ENCODE measurements around the gene RUVBL2. TPM values are rescaled to one million over a fixed set of nuclear protein-coding genes. Genes with fewer than 3 reads are reported as not detected.

Gene RUVBL2
- polyA plus RNA-seq, 1 donor from 2014 or later = 184 TPM

DNA sequence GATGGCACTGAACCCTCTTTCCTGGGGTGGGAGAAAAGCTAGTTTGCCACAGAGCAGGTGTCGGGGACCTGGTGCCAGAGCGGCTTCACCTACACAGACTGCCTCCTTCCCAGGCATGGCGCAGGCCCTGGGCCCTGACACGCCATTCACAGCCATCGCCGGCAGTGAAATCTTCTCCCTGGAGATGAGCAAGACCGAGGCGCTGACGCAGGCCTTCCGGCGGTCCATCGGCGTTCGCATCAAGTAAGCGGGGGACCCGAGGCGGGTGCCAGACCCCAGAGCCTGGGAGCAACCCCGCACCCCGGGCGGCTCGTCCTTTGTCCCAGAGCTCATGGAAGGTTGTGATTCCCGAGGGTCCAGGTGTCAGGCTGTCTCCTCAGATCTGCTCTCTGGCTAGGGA lies 13.2 kb downstream of the RUVBL2 start:
- Histone ChIP-seq H3K9ac (ENCODE audit: low read length) (no peak overlapping the region), H3K9me2 (ENCODE audit: insufficient read depth, low read length) (no peaks in the 10 kb centered on the region), H2AFZ (ENCODE audit: low read depth, low read length) (no peak overlapping the region), H3F3A (ENCODE audit: insufficient read depth, low read length, poor library complexity, severe bottlenecking) (no peaks in the 10 kb centered on the region), H3K9me3 (ENCODE audit: low read length) (no peaks in the 10 kb centered on the region), H3K4me2 (ENCODE audit: low read length) (no peak overlapping the region), H3K4me3 (ENCODE audit: low read length) (no peak overlapping the region), H3K36me3 (ENCODE audit: insufficient read depth, low read length) (no peaks in the 10 kb centered on the region), H3K27me3 (ENCODE audit: insufficient read depth, low read depth, low read length) (no peaks in the 10 kb centered on the region), H4K20me1 (ENCODE audit: insufficient read depth) (no peaks in the 10 kb centered on the region), H3K79me2 (replicated peaks; ENCODE audit: insufficient read depth, low read length) (no peaks in the 10 kb centered on the region), H3K27ac (ENCODE audit: low read length) (no peak overlapping the region)
- TF ChIP-seq, protein P1, sequence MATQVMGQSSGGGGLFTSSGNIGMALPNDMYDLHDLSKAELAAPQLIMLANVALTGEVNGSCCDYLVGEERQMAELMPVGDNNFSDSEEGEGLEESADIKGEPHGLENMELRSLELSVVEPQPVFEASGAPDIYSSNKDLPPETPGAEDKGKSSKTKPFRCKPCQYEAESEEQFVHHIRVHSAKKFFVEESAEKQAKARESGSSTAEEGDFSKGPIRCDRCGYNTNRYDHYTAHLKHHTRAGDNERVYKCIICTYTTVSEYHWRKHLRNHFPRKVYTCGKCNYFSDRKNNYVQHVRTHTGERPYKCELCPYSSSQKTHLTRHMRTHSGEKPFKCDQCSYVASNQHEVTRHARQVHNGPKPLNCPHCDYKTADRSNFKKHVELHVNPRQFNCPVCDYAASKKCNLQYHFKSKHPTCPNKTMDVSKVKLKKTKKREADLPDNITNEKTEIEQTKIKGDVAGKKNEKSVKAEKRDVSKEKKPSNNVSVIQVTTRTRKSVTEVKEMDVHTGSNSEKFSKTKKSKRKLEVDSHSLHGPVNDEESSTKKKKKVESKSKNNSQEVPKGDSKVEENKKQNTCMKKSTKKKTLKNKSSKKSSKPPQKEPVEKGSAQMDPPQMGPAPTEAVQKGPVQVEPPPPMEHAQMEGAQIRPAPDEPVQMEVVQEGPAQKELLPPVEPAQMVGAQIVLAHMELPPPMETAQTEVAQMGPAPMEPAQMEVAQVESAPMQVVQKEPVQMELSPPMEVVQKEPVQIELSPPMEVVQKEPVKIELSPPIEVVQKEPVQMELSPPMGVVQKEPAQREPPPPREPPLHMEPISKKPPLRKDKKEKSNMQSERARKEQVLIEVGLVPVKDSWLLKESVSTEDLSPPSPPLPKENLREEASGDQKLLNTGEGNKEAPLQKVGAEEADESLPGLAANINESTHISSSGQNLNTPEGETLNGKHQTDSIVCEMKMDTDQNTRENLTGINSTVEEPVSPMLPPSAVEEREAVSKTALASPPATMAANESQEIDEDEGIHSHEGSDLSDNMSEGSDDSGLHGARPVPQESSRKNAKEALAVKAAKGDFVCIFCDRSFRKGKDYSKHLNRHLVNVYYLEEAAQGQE (IDR thresholded peaks at IDR 0.05; ENCODE audit: borderline replicate concordance) = no peak
- TF ChIP-seq, protein P2, sequence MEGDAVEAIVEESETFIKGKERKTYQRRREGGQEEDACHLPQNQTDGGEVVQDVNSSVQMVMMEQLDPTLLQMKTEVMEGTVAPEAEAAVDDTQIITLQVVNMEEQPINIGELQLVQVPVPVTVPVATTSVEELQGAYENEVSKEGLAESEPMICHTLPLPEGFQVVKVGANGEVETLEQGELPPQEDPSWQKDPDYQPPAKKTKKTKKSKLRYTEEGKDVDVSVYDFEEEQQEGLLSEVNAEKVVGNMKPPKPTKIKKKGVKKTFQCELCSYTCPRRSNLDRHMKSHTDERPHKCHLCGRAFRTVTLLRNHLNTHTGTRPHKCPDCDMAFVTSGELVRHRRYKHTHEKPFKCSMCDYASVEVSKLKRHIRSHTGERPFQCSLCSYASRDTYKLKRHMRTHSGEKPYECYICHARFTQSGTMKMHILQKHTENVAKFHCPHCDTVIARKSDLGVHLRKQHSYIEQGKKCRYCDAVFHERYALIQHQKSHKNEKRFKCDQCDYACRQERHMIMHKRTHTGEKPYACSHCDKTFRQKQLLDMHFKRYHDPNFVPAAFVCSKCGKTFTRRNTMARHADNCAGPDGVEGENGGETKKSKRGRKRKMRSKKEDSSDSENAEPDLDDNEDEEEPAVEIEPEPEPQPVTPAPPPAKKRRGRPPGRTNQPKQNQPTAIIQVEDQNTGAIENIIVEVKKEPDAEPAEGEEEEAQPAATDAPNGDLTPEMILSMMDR (IDR thresholded peaks at IDR 0.05; ENCODE audit: poor library complexity, severe bottlenecking) = no peak
- TF ChIP-seq EP300 (conservative IDR thresholded peaks at IDR 0.05; ENCODE audit: poor library complexity, severe bottlenecking) (no peak), SMC3 (conservative IDR thresholded peaks at IDR 0.05; ENCODE audit: poor library complexity) (no peak)

DNA sequence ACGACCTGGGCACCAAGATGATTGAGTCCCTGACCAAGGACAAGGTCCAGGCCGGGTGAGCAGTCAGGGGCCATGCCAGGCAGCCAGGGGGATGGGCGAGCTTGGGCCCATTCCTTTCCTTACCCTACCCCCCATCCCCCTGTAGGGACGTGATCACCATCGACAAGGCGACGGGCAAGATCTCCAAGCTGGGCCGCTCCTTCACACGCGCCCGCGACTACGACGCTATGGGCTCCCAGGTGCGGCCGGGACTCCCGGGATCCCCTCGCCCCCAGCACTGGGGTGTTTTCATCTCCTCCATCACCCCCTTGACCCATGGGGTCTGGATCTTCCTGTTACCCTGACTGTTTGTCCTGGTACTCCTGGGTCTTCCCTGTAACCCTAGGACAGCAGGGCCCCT lies 16.1 kb downstream of the RUVBL2 start:
- H3K27me3 ChIP-seq (ENCODE audit: insufficient read depth, low read depth, low read length) = no peaks in the 10 kb centered on the region
- no peak overlapping the region for H3K9ac ChIP-seq (ENCODE audit: low read length)
- H3F3A ChIP-seq (ENCODE audit: insufficient read depth, low read length, poor library complexity, severe bottlenecking) = no peaks in the 10 kb centered on the region
- H3K9me3 ChIP-seq (ENCODE audit: low read length) = no peaks in the 10 kb centered on the region
- no peak overlapping the region for H3K27ac ChIP-seq (ENCODE audit: low read length)
- no peak for TF ChIP-seq POLR2AphosphoS5 (IDR thresholded peaks at IDR 0.05)
- TF ChIP-seq MXI1 (conservative IDR thresholded peaks at IDR 0.05; ENCODE audit: poor library complexity, severe bottlenecking) = no peak
- TF ChIP-seq SMC3 (conservative IDR thresholded peaks at IDR 0.05; ENCODE audit: poor library complexity) = no peak
- no peak for TF ChIP-seq EZH2 (IDR thresholded peaks at IDR 0.05; ENCODE audit: borderline replicate concordance, insufficient read depth, low read length, poor library complexity, severe bottlenecking)
- no peak for TF ChIP-seq TAF1 (IDR thresholded peaks at IDR 0.05; ENCODE audit: low read depth)
- TF ChIP-seq RAD21 (conservative IDR thresholded peaks at IDR 0.05) = no peak
- TF ChIP-seq, protein P1 (IDR thresholded peaks at IDR 0.05; ENCODE audit: borderline replicate concordance) = no peak
- TF ChIP-seq, protein P2 (IDR thresholded peaks at IDR 0.05; ENCODE audit: poor library complexity, severe bottlenecking) = no peak
- TF ChIP-seq EP300 (conservative IDR thresholded peaks at IDR 0.05; ENCODE audit: poor library complexity, severe bottlenecking) = no peak
- no peak overlapping the region for H2AFZ ChIP-seq (ENCODE audit: low read depth, low read length)
- H4K20me1 ChIP-seq (ENCODE audit: insufficient read depth) = no peaks in the 10 kb centered on the region
- H3K9me2 ChIP-seq (ENCODE audit: insufficient read depth, low read length) = no peaks in the 10 kb centered on the region
- no peak overlapping the region for H3K4me2 ChIP-seq (ENCODE audit: low read length)
- no peaks in the 10 kb centered on the region for H3K36me3 ChIP-seq (ENCODE audit: insufficient read depth, low read length)
- no peaks in the 10 kb centered on the region for H3K79me2 ChIP-seq (replicated peaks; ENCODE audit: insufficient read depth, low read length)
- H3K4me3 ChIP-seq (ENCODE audit: low read length) = no peak overlapping the region

All from neural cell (in vitro differentiated cells).